Inflammatory macrophage treated with lipopolysaccharide for 1 hour (primary cell): Measurements from ENCODE around the gene TTC16.

Experiments
- DNase-seq, 2 donors: peaks; one replicate each; pipeline ENCODE4 v3.0.0-alpha.2; 2020 to 2022

Gene TTC16

GRCh38 chr9:127769929-127770582, 54.2 kb downstream of the TTC16 start:
- DNase-seq: no peak

GRCh38 chr9:127770583-127770904, 54.7 kb downstream of the TTC16 start:
- no peak for DNase-seq

GRCh38 chr9:127770905-127771569, 55.2 kb downstream of the TTC16 start:
- peak; percentile 98 for DNase-seq

- no peak for DNase-seq
Measured at GRCh38 chr9:127771570-127772189, 55.8 kb downstream of the TTC16 start.

GRCh38 chr9:127772603-127773002, 56.7 kb downstream of the TTC16 start:
- DNase-seq: no peak

- peak; percentile 50 for DNase-seq
Measured at GRCh38 chr9:127773272-127773671, 57.4 kb downstream of the TTC16 start.

GRCh38 chr9:127773981-127774380, 58.1 kb downstream of the TTC16 start:
- DNase-seq: no peak

- DNase-seq: peak; percentile 77 to 85
Measured at GRCh38 chr9:127776195-127776923, 60.5 kb downstream of the TTC16 start.

- DNase-seq: no peak
Measured at GRCh38 chr9:127776924-127777289, 61.0 kb downstream of the TTC16 start.

- no peak for DNase-seq
Measured at GRCh38 chr9:127777368-127777980, 61.6 kb downstream of the TTC16 start.

- DNase-seq: peak; percentile 29 to 45
Measured at GRCh38 chr9:127778280-127779135, 62.6 kb downstream of the TTC16 start, which contains the start of gene SH2D3C. Gene SH2D3C (minus strand): TSS chr9:127778666. CDS start chr9:127778627, 39 bp downstream.

- DNase-seq: peak; percentile 79 to 92
Measured at GRCh38 chr9:127779136-127779981, 63.5 kb downstream of the TTC16 start.

- DNase-seq: no peak
Measured at GRCh38 chr9:127780126-127780885, 64.4 kb downstream of the TTC16 start.

GRCh38 chr9:127780909-127781308, 65.0 kb downstream of the TTC16 start:
- peak; percentile 77 to 85 for DNase-seq
